ENCODE measurements around the gene QKI.
"Not testable (repeated sequence)": the region's sequence is repeated elsewhere in the genome, so short reads cannot be mapped to it uniquely, and the experiment has no call there.

Gene QKI

GRCh38 chr6:163415620-163416556, 1.4 kb downstream of the QKI start:
- DNase-seq, result peak; percentile 35

- DNase-seq, result peak; percentile 61
Measured at GRCh38 chr6:163416557-163417253, 2.2 kb downstream of the QKI start.

DNA sequence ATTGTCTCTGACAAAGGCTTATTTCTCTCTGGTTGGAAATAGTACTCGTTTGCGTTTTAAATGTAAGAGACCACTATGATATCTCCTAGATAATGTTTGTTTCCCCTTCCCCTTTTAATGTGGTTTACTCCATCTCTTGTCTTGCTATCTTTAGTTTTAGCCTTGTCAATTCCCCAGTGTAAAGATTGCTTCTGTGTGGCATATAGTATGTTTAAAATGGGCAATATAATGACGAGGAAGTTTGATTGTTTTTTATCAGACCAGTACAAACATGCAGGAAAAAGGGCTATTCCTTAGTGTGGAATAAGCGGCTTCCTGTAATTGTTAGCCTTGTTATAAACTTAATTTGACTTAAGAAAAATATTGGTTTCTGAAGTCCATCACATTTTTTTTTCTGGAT, 3.1 kb downstream of the QKI start:
- DNase-seq, result no peak

- DNase-seq, result no peak
Measured at GRCh38 chr6:163418311-163419029, 4.0 kb downstream of the QKI start.

GRCh38 chr6:163419413-163420288, 5.1 kb downstream of the QKI start:
- no peak for DNase-seq

DNA sequence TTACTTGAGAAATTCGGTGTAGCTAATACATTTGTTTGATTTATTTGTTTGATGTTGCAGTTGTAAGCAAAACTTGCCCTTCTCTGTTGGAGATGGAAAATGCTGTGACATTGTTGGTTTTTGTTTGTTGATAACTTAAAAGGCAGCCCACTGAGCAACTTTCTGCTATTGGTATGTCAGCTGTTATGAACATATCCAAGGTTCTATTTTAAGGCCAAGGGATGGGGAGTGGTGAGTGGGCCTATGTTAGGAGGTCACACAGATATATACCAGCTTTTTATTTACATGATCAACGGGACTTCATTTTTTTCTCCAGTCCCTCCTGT, 5.7 kb downstream of the QKI start:
- DNase-seq, result no peak

DNA sequence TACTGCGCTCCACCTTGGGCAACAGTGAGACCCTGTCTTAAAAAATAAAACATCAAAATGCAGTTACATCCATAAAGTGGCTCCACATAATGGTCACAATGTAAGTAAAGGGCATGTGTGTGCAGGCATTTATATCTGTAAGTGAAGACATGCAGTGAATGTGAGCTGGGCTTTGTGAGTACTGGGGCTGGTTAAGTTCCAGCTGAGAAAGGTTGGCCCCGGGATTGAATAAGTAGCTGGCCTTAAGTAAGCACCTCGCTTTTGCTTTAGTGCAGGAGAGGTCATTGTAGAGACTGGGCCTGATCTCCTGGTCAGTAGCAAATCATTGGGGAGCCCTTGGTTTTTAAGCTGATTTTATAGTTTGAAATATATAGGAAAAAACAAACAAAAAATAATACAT, 8.0 kb downstream of the QKI start:
- no peak for DNase-seq

- DNase-seq, result no peak
Measured at GRCh38 chr6:163423696-163424095, 9.2 kb downstream of the QKI start.

DNA sequence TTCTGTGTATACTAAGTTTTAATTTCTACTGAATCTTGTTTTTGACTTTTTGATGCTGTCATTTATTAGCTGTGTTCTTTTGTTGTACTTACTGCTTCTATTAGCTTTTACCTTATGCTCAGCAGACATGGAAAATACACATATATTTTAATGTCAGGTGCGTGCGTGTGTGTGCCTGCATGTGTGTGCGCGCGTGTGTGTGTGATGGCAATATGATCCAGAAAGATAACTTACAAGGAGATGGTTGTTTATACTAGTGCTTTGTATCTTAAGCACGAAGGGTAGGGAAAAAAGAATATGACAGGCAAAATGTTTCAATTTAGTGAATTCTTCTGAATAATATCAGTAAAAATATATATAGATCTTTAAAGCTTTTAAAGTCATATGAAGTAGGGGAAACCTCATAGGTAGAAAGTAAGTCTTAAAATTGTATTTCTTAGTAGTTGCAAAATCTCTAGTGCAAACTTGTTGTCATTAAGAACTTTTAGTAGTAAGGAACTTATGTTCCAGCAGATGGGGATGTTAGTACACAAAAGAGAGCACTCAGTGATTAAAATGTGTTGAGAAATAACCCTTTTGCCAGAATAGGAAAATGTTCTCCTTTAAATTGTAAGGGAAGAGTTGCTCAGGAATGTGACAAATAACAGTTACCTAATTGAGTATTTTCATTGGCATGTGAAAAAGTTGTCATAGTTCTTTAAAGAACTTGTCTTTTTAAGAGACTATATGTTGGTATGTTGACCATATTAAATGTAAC, 13.2 kb downstream of the QKI start:
- no peak for DNase-seq

- no peak for DNase-seq
Measured at GRCh38 chr6:163428373-163428772, 13.9 kb downstream of the QKI start.

GRCh38 chr6:163429858-163430448, 15.4 kb downstream of the QKI start:
- no peak for DNase-seq

DNA sequence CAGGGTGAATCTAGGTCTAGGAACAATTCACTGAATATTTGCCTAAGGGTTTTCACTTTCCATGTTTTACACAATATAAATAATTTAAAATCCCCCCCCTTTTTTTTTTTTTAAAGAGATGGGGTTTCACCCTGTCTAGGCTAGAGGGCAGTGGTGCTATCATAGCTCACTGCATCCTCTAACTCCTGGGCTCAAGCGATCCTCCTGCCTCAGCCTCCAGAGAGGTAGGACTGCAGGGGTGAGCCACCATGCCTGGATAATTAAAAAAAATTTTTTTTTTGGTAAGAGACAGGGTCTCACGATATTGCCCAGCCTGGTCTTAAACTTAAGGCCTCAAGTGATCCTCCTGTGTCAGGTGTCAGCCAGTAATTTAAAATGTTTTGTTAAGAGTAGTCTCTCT, 17.8 kb downstream of the QKI start:
- no peak for DNase-seq

DNA sequence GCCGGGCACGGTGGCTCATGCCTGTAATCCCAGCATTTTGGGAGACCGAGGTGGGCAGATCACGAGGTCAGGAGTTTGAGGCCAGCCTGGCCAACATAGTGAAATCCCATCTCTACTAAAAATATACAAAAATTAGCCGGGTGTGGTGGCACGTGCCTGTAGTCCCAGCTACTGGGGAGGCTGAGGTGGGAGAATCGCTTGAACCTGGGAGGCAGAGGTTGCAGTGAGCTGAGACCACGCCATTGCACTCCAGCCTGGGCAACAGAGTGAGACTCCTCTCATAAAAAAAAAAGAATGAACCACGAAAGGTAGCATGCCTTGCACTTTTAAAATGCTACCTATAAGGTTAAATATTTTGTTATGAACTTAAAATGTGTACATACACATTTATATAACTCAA, 19.0 kb downstream of the QKI start:
- DNase-seq, result not testable (repeated sequence)

DNA sequence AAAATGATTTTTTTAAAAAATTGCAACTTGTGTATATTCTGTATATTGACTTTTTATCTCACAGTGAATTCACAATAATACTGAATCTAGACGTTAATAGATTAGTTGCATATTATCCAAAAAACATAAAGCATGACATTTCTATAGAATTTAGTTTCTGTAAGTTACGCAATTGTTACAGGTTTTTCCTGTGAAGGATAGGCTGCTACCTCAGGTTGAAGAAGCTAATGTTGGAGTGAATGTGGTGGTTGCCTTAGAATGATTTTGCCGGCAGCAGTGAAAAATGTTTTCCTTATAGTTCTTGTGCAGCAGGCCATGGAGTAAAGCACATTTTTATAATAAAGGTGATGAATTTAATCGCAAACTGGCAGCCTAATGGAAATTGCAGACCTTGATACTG, 20.5 kb downstream of the QKI start:
- DNase-seq, result no peak

- DNase-seq, result no peak
Measured at GRCh38 chr6:163436843-163437242, 22.3 kb downstream of the QKI start.

DNA sequence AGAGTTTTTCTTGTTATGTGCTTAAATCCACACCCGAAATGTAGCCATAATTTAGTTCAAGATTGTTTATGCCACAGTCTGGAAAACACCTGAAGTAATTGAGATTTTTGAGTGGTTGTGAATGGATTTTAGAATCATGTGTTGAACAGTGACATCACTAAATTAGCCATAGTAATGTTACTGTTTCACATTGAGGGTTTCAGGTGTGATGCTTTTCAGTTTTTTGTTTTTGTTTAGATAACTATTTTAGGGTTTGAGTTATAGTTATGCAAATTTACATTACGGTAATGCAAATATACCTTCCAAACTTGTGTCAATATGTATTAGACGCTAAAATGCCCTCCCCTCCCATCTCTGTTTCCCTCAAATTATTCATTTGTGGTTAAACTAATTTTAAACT, 22.9 kb downstream of the QKI start:
- no peak for DNase-seq

DNA sequence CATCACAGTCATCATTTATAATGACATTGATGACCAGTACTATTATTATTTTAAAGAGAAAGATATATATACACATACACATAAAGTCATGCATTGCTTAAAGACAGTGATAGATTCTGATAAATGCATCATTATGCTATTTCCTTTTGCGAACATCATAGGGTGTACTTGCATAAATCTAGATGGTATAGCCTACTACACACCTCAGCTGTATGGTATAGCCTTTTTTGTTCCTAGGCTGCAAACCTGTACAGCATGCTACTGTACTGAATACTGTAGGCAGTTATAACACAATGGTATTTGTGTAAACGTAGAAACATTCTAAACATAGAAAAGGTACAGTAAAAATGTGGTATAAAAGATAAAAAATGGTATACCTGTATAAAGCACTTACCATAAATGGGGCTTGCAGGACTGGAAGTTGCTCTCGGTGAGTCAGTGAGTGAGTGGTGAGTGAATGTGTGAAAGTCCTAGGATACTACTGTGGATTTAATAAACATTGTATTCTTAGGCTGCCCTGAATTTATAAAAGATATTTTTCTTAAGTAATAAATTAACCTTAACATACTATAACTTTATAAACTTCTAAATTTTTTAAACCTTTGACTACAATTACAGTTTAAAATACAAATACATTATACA, 23.9 kb downstream of the QKI start:
- no peak for DNase-seq

GRCh38 chr6:163438940-163439335, 24.4 kb downstream of the QKI start:
- no peak for DNase-seq

- DNase-seq, result not testable (repeated sequence)
Measured at GRCh38 chr6:163439390-163439789, 24.9 kb downstream of the QKI start.

DNA sequence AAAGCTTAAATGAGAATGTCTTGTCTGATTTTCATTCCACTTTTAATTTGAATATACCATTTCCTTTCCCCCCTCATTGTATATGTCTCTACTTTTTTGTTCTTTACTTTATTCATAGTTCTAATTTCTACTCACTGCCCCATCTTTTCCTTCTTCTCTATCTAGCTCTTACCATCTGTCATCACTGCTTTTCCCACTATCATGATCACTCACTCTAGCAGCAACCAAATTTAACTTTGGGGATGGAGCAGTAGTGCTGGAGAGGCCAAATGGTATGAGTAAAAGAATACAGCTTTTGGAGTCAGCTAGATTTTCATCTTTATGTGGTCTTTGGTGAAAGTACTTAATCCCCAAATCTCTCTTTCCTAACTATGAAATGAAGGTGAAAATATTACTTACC, 25.5 kb downstream of the QKI start:
- DNase-seq, result no peak

GRCh38 chr6:163442336-163442735, 27.8 kb downstream of the QKI start:
- no peak for DNase-seq
